Endometrial microvascular endothelial cells (primary cell): Measurements from ENCODE around the gene ARHGEF18. TPM values are rescaled to one million over a fixed set of nuclear protein-coding genes. Genes with fewer than 3 reads are reported as not detected.

Source experiments
- total RNA-seq: library from RNA; depleted of rRNA; stranded (reverse); fragments of >200 nt; gene quantifications from one replicate; pipeline ENCODE4 v1.2.3, GENCODE V29; 2015; ENCODE audit errors: inconsistent ontology term

Gene ARHGEF18
- total RNA-seq, 1 donor from 2014 or later: 32.9 TPM

Other genes starting within 250 kb of the ARHGEF18 start
- 9.5 TPM for gene INSR, start 54.5 kb upstream of the ARHGEF18 start, total RNA-seq
- 0.84 TPM for gene PEX11G, start 140.1 kb downstream of the ARHGEF18 start, total RNA-seq
- gene ZNF358, start 167.2 kb downstream of the ARHGEF18 start, total RNA-seq: 25.4 TPM
- 4.6 TPM for gene MCOLN1, start 173.7 kb downstream of the ARHGEF18 start, total RNA-seq
- gene PNPLA6, start 186.8 kb downstream of the ARHGEF18 start, total RNA-seq: 180 TPM
- not detected for gene CAMSAP3, start 246.9 kb downstream of the ARHGEF18 start, total RNA-seq